Ureter (tissue), 1 donor: ENCODE measurements around the gene CYTL1. TPM values are rescaled to one million over a fixed set of nuclear protein-coding genes. Genes with fewer than 3 reads are reported as not detected.
"Not testable (repeated sequence)": the region's sequence is repeated elsewhere in the genome, so short reads cannot be mapped to it uniquely, and the experiment has no call there.

ENCODE experiments used
- DNase-seq: peaks from one replicate; pipeline ENCODE4 v3.0.0-alpha.2; 2020; ENCODE audit warnings: low spot score
- total RNA-seq: library from RNA; stranded (reverse); gene quantifications from one replicate; pipeline ENCODE4 v1.2.4, GENCODE V29; 2023
- donor health status: DM: yes; HTN: yes; CAD: no.

Gene CYTL1, protein sequence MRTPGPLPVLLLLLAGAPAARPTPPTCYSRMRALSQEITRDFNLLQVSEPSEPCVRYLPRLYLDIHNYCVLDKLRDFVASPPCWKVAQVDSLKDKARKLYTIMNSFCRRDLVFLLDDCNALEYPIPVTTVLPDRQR
- total RNA-seq: 3.0 TPM

DNA sequence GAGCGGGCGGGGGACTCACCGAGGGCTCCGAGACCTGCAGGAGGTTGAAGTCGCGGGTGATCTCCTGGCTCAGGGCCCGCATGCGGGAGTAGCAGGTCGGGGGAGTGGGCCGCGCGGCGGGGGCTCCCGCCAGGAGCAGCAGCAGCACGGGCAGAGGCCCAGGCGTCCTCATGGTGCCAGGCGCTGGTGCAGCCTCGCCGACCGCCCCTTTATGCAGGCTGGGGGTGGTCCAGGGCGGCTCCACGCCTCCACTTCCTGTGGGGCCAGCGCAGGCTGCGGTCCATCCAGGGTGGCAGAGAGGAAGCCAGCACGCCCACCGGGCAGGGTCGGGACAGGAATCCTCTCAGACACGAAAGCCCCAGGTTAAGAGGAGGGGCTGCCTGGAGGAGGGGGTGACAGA lies at the start of gene CYTL1:
TSS of gene CYTL1 (minus strand) at position 185 of the 400 bp plus-strand sequence. CDS start at position 172, 13 bp downstream.
- no peak for DNase-seq

DNA sequence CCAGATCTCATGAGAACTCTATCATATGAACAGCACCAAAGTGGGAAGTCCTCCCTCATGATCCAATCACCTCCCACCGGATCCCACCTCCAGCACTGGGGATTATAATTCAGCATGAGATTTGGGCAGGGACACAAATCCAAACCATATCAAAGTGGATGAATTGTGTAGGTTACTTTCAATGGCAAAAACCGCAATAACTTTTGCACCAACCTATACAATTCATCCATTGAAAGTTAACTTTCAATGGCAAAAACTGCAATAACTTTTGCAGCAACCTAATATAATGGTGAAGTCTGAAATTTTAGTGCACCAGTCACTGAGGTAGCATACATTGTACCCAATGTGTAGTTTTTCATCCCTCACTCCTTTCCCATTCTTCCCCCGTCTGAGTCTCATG lies 48.6 kb upstream of the CYTL1 start:
- no peak for DNase-seq

DNA sequence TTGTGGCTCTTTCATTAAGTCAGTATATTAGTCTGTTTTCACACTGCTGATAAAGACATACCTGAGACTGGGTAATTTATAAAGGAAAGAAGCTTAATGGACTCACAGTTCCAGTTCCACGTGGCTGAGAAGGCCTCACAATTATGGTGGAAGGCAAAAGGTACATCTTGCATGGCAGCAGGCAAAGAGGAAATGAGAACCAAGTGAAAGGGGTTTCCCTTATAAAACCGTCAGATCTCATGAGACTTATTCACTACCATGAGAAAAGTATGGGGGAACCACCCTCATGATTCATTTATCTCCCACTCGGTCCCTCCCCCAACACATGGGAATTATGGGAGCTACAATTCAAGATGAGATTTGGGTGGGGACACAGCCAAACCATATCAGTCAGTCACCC lies 47.7 kb upstream of the CYTL1 start:
- not testable (repeated sequence) for DNase-seq

DNA sequence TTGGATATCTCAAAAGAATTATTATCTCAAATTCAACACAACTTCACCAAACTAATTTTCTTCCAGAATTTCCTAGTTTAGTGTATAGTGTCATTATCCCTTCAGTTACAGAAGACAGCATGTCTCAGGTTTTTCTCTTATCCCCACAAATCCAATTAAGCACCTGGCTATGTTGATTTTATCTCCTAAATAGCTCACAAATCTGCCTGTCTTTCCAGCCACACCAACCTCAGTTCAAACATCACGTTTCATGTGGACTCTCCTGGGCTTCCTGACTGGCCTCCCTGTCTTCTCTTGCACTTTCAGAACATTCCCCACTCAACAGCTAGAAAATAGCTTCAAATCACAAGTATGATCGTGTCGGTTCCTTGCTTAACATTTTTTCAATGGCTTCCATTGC lies 46.8 kb upstream of the CYTL1 start:
- DNase-seq: no peak

DNA sequence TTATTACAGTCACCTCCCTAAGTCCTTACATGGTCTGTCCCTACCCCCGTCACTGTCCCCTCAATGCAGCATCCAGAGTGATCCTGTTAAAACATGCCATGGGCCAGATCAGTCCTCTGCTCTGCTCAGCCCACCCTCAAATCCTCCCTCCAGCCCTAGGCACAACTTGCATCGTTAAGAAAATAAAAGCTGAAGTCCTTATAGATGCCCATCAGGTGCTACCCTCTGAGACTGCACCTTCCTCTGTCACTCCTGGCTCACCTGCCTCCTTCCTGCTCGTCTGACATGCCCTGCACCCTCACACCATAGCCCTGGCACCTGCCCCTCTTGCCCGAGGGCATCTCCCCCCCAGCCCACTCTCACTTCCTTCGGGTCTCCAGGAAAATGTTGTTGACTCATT lies 36.2 kb upstream of the CYTL1 start:
- DNase-seq: no peak

DNA sequence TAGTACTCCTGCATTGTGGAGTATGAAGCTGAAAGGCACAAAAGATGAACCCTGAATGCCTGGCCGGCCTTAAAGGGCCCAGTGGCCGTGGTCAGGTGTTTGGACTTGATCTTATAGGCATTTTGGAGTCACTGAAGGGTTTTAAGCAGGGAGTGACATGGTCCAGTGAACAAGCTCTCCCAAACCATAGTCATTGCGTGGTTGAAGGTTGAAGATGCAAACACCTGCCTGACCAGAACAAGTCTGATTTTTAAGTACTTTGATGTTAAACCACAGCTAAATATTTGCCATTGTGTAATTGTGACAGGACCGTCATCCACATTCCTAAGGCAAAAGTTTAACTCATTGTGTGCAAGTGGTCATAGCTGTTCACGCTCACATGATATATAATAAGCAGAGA lies 35.3 kb upstream of the CYTL1 start:
- no peak for DNase-seq

DNA sequence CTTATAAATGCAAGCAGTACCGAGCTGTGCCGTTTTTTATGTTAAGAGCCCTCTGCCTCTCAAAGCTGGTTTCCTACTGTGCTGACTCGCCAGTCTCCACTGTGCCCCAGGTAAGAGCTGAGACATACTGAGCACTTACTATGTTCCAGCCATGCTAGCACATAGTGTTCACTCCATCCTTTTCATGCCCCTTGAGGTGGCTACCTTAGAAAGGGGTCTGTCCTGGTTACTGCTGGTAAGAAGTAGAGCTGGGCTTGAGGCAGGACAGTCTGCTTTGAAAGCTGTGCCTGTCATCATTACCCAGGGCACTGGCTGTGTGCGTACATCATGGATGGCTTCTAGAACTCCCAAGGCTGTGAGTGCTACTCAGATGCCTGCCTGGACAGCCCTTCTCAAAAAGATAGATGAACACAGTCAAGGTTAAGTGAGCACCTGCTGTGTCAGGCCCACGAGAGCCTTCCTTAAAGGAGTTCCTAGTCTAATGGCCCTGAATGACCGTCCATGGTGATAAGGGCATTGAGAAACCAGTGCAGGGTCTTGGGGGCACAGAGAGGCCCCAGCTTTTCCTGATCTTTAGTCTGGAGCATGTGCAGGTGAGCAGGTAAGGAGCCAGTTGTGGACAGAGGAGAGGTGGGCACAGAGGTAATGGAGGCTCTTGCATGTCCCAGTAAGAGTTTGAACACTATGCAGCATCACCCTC lies 33.6 kb upstream of the CYTL1 start:
- no peak for DNase-seq

DNA sequence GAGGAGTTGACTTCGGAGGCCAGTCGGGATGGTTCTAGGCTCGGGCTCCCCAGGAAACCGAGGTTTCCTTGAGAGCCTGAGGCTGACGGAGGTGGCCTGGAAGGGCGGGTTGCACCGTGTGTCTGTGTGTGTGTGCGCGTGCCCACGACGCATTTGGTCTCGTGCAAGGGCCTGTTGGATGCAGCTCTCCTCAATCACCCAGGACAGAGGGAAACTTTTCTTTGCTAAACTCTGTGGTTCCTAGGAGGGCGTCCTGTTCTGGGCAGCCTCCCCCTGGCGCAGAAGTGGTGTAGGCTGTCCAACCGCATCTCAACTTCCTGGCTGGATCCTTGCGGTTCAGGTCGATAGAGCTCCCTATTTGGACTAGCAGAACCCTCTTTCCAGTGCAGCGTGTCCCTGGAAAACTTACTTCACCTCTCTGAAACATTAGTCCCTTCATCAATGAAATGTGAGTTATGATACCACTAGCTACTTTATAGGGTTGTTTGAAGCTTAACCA lies 33.0 kb upstream of the CYTL1 start:
- DNase-seq: no peak

DNA sequence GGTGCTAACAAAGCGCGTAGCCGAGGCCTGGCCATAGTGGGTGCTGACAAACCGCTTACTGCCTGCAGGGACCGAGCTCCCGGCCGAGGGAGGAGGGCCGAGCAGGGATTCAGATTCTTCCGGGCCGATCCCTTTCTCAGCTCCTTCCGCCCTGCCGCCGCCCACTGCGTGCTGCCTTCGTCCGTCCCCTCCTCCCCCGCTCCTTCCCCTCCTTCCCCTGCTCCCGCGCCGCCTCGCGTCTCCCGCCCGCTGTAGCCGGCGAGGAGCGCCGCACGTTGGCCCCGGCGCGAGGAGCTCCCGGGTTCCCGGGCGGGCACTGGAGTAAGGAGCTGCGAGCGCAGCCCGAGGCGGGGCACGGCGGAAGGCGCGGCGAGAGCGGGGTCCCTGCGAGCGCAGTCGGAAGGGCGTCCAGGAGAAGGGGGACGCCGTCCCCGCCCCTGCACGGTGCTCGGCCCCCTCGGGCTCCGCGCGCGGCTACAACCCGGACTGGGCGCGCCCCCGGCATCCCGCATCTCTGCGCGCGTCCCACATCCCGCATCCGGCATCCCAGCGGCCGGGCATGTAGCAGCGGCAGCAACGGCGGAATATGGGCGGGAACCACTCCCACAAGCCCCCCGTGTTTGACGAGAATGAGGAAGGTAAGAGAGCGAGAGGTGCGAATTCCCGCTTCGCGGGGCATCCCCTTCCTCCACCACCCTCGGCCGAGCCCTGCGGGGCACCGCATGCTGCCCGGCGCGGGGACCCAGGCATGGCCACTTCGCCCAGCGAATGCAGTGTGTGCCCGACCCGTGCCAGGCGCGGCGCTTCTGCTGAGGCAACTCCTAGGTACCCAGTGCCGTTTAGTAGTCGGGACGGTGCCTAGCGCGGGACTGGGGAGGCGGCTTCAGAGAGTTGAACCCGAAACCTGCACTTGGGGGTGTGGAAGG lies 32.3 kb upstream of the CYTL1 start, which contains the start of gene STK32B:
TSS of gene STK32B (plus strand) at position 203 of the 926 bp plus-strand sequence.
- peak; percentile 61 for DNase-seq

DNA sequence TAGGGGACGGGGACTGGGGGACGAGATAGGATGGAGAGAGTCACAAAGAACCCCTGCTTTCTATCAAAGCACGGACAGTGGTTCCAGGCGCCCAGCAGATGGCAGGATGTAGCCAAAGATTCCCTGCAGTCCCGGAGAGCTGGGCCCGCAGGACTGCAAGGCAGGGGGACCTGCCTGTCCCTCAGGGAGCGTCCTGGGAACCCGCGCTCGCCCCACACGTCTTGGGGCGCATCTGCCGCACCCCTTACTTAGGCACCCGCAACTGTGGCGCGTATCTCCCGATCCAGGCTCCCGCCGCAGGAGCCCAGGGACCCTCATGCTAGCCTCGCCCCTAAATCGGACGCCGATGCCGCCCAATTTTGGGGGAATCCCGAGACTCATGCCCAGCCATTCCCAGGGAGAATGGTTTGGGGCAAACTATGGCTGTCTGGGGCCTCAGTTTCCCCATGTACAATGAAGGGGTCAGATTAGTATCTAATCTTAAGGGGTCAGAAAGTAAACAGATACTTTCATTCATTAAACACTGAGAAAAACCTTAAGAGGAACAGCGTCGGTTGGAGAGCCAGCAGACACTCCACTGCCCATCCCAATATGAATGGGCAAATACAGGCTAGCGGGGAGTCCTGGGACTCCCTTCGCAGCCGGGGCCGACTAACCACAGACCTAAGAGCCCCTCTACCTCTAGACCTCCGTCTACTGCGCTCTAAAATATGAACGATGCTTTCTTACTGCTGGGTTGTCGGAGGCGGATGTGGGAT lies 31.4 kb upstream of the CYTL1 start:
- peak; percentile 73 for DNase-seq

DNA sequence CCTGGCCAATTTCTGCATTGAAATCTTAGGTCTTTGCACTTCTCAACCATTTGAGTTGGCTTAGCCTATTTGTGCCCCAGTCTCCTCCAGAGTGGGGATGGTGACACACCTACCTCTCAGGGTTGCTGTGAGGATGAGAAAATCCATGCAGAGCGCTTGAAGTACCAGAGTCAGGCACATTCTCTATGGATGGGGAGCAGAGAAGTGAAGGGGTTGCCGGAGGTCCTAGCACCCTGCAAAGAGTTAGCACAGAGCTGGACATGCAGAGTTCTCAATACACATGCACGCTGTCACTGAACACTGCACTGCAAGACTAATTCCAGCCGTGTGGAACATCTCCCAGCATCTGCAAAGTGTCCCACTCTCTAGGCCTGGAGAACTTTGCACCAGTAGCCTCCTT lies 29.5 kb upstream of the CYTL1 start:
- no peak for DNase-seq

DNA sequence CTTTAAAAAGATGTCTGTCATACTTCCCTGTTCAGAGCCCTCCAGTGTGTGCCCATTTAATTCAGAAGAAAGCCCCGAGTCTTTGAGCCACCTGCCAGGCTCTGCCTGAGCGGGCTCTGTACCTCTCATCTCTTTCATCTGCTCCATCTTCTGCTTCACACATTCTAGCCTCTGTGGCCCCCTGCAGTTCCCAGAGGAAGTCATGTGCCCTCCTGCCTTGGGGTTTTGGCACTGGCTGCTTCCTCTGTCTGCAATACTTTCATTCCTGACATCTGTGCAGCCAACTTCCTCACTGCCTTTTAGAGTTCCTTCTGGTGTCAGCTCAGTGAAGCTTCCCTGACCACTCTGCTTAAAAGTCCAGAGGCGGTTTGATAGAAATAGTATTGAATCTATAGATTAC lies 25.8 kb upstream of the CYTL1 start:
- no peak for DNase-seq

DNA sequence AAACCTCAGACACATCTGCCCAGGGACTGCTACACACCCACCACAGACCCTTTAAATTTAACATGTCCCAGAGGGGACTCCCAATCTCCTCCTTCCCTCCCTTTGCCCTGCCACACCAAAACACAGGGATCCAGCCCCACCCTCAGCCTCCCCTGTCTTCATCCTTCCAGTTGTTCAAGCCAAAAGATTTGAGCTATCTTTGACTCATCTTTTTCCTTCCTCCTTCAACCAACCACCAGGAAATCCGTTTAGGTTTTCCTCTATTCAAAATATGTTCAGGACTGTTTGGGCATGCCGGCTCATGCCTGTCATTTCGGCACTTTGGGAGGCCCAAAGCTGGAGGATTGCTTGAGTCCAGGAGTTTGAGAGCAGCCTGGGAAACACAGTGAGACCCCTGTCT lies 25.1 kb upstream of the CYTL1 start:
- DNase-seq: no peak

DNA sequence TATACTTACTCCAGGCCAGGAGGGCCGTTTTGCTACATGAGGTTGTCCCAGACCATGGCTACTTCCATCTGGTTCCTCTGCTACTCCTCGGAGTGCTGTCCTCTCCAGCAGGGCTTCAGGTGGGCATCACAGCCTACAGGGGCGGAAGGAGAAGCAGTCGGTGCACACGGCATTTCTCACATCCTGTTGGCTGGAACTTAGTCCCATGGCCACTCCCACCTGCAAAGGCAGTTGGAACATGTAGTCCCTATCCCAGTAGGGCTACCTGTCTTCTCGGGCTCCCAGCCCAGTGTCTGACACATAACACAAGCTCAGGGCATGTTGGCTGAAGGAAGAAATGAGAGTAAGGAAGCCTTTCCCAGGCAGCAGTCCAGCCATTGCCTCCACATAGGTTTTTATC lies 24.3 kb upstream of the CYTL1 start:
- no peak for DNase-seq

DNA sequence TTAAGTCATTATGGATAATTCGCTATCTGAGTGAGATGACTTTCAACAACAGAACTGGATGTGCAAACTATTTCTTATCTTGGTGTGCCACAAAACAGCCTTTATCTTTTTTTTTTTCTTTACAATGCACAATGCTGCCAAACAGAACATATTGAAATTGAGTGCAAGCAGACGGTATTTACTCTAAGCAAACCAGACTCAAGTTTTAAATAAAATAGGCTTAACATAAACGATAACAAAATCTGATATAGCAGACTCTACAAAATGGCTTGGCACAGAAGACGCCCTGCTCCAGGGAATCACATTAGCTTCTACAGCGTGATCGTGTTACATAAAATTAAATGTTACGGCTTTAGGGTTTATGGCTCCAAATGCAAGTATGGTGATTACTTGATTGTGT lies 22.4 kb upstream of the CYTL1 start:
- no peak for DNase-seq

DNA sequence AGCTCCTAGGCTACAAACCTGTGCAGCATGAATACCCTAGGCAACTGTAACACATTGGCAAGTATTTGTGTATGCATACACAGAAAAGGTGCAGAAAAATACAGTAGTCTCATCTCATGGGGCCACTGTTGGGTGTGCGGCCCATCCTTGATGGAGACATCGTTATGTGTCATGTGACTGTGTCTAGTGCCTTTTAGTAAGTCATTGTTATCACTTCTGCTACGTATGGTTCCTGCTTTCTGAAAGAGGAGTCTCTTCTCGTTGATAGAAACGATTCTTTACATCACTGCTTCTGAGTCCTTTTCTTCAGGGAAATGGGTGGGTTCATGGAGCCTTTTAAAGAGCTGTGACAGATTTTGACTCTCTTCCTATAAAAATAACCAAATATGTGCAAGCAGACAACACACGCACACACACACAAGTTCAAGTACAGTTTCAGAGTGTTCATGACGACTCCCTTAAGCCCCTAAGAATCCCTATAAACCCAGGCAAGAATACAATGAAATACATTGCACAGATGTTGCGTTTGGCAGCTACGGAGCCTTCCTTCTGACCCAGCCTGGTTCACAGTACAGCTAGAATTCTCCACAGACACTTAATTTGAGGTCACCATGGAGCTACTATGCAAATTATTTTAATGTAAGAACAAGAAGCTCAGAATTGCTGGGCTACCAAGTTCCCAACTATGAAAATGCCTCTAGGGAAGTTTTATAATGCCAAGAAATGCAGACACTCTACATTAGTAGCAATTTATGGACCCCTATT lies 21.8 kb upstream of the CYTL1 start:
- DNase-seq: no peak

DNA sequence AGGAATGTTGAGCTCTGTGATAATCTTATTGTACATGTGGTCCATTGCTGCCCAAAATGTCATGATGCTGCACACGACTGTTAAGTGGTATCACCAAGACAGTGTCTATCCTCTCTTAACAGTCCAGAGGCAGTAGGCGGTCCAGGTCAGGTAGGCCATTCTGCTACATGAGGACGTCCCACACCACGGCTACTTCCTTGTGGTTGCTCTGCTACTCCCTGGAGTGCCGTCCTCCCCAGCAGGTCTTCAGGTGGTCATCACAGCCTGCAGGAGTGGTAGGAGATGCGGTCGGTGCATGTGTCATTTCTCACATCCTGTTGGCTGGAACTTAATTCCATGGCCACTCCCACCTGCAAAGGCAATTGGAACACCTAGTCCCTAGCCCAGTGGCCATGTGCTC lies 20.5 kb upstream of the CYTL1 start:
- DNase-seq: no peak

DNA sequence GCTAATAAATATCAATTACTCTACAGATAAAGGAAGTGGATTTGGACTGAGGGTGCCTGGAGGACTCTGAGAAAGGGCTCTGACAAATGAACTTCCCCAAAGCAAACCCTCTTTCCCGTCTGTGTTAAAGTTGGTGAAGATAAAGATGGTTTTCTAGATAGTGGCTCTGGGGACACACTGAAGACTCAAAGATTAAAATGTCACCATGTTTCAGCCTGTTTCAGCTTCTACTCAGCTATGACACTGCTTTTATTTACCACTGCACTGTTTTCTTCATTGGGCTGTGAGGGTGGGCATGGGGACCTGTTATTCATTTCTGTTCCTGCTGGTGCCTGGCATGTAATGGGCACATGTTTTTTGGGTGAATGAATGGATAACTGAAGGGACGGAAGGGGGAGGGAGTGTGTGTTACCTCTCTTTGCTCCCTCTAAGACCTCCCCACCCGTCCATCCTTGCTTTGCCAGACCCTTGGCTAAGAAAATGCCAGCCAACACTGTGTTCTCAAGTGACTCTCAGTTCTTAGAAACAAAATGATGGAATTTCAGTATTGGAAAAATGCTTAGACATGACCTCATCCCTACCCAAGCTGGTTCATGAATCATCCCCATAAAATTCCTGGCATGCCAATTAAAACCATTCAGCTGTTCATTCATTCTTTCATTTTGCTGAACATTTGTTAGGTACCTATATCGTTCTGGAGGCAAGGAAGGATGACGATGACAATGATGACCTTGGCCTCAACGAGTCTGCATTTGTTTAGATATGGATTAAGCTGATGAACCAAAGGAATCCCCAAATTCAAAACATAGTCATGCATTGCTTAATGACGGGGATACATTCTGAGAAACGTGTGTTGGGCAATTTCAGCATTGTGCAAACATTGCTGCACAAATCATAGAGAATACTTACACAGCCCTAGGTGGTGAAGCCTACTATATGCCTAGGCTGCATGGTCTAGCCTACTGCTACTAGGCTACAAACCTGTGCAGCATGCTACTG lies 18.6 kb upstream of the CYTL1 start:
- DNase-seq: no peak

DNA sequence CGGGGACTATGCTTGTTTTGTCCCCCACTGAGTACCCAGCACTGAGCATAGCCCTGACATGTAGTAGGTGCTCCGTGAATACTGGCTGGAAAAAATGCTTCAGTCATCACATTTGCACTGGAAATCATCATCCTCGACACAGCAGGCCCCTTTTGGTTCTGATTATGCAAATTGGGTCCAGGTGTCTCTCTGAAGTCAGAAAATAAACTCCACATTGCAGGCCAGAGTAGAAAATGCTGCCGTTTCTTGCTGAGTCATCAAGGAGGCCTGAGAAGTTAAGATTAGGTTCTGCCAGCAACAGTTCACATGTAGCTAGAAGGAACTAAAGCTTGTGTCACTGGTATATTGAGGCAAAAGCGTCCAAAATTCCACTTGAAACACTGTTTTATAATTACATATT lies 17.0 kb upstream of the CYTL1 start:
- DNase-seq: no peak

DNA sequence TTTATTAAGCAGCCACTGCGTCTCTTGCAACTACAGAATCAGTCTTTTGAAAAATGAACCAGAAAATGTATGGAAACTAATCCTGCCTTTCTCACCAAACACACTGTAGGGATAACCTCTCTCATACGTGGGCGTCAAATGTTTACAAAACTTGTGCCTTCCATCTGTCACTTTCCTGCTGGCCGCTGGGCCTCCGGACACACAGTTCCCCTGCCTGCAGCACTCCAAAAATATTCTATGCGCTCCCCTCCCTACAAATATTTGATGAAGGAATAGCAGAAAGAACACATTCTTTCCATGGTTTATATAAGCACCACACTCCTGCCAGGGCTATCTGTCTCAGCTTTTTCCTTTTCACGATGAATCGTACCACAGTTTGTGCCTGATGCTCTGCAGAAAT lies 14.9 kb upstream of the CYTL1 start:
- DNase-seq: no peak
